ENCODE measurements around the gene DEFB131A.
"Not testable (repeated sequence)": the region's sequence is repeated elsewhere in the genome, so short reads cannot be mapped to it uniquely, and the experiment has no call there.

DNA sequence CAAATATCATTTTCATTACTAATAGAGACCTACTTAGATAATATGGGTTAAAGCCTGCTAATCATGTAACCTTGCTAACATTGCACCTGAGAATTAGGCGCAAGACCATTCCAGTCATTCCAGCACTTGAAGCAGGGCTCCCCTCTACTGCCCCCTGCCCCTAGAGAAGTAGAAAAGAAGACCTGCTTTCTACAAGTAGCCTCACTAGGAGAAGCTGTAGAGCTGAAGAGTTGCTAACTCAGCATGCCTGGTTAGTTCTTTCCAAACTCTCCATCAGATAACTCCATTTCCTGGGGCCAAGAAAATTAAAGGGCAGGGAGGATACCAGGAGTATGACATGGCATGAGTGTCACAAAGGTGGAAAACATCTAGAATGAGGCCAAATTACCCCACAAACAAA is 14.2 kb upstream of the DEFB131A start:
- TF ChIP-seq, protein P1, sequence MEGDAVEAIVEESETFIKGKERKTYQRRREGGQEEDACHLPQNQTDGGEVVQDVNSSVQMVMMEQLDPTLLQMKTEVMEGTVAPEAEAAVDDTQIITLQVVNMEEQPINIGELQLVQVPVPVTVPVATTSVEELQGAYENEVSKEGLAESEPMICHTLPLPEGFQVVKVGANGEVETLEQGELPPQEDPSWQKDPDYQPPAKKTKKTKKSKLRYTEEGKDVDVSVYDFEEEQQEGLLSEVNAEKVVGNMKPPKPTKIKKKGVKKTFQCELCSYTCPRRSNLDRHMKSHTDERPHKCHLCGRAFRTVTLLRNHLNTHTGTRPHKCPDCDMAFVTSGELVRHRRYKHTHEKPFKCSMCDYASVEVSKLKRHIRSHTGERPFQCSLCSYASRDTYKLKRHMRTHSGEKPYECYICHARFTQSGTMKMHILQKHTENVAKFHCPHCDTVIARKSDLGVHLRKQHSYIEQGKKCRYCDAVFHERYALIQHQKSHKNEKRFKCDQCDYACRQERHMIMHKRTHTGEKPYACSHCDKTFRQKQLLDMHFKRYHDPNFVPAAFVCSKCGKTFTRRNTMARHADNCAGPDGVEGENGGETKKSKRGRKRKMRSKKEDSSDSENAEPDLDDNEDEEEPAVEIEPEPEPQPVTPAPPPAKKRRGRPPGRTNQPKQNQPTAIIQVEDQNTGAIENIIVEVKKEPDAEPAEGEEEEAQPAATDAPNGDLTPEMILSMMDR (IDR thresholded peaks at IDR 0.05 in 8 of 11, conservative IDR thresholded peaks at IDR 0.05 in 3 of 11) = not testable (repeated sequence)
- TF ChIP-seq POLR2AphosphoS5 (IDR thresholded peaks at IDR 0.05) = not testable (repeated sequence)
